Forelimb muscle (tissue), 1 donor: ENCODE data around the gene GPC6. TPM values are rescaled to one million over a fixed set of nuclear protein-coding genes. Genes with fewer than 3 reads are reported as not detected.
A peak's percentile ranks its signal among the peaks of the same experiment; 100 is the strongest.

Experiments used
- DNase-seq: peaks from one replicate; pipeline ENCODE4 v3.0.0-alpha.2; 2013; ENCODE audit warnings: low read depth
- polyA plus RNA-seq: library from polyadenylated mRNA; unstranded; fragments of 120-200 nt; gene quantifications from one replicate; pipeline ENCODE4 v1.2.1, GENCODE V29; 2013; ENCODE audit not compliant: insufficient read length

GPC6 gene
- polyA plus RNA-seq, 1 donor: 8.2 TPM

DNA sequence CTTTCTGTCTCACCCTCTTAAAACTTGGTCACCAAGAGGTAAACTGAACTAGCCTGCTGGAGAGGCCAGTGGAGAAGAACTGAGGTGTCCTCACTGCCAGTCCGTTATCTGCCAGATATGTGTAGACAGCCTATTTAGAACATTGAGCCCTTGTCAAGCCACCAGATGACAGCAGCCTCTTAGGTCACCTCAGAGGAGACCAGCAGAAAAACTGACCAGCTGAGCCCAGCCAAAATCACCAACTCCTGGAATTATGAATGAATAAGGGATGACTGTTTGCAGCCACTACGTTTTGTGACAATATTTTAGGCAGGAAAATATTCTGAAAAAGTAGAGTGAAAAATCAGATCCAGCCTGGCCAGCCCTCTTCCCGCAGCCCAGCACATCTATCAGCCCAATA, 739.0 kb downstream of the GPC6 start:
- DNase-seq: no peak

DNA sequence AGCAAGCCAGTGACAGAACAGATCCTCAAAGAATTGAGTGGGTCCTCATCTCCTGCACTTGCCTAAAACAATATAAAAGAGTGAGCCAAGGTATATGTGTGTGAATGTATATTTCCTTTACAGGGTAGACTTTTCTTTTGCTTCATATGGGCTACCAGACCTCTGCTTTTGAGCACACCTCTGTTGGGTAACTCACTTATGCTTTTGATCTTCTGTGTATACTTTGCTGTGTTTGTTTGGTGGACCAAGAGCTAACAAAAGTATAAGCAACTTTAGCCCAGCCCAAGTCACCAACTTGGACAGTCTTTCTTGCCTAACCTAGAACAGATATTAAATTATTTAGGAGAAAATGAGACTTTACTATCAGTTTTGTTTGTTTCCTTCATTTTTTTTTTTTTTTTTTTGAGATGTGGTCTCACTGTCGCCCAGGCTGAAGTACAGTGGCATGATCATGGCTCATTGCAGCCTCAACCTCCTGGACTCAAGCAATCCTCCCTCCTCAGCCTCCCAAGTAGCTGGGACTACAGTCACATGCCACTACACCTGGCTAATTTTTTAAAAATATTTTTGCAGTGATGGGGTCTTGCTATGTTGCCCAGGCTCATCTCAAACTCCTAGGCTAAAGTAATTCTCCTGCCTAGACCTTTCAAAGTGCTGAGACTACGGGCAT, 739.8 kb downstream of the GPC6 start:
- no peak for DNase-seq

DNA sequence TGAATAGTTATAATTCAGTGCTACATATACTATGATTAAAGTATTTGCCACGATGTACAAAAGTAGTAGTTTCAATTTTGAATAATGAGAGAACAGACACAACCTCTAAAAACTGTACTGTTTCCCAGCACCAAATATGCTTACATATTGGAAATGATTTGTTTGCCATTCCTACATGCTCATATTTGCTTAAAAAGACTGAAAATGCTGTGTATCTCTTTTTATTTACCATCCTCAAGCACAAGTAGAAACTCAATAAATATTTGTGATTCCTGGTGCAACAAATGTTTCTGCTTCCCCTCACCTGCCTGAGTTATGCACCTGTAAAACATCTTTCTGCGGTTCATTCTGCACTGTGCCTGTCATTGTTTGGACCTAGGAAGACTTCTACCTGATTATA, 740.7 kb downstream of the GPC6 start:
- DNase-seq: no peak

- DNase-seq: no peak
These were observed 748.6 kb downstream of the GPC6 start for GRCh38 chr13:93975242-93975641.

DNA sequence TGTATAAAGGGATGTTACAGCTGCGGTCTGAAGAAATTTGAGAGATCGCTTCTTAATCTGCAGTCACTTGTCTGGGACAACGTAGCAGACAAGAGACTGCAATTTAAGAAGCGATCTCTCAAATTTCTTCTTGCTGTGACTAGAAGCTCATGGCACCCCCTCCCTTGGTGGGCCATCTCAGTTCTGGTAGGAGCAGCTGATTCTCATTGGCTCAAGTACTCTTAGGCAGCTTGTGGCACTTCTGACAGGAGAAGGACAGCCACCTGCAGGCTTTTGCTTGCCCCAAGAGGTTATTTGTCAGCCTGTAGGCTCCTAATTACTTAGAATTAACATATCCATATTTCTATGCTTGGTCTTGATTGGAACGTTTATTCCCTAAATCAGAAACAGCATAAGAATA, 749.9 kb downstream of the GPC6 start:
- DNase-seq: no peak

GRCh38 chr13:93977986-93978385, 751.4 kb downstream of the GPC6 start:
- no peak for DNase-seq

GRCh38 chr13:93981426-93981977, 754.9 kb downstream of the GPC6 start:
- no peak for DNase-seq

DNA sequence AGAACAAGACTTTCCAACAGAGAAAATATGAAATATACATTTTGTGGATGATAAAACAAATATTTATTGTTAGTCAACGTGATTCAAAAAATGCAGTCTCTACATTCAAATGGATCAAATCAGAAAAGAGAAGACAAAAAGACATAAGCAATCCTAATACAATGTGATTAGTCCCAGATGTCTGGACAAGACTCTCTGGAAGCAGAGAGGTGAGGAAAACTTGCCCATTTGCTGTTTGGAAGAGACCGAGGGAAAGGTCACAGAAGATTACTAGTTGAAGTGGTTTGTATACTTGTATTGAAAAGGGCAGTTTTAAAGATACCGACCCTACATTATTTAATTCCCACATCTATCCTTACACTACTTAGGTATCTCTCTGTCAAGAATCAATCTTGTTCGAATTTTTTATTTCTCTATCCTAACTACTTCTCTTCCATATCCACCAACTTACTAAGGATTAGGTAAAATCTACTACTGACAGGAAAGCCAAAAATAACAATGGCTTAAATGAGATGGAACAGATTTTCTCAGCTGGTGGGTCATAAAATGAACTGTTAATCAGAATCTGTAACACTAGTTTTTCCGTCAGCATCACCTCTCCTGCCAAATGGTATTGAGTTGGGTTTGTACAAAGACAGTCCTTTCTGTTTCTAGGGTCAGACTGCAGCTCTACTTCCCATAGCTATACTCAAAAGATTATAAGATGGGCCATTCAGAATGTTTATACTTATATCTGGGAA, 755.7 kb downstream of the GPC6 start:
- peak; percentile 19 for DNase-seq

DNA sequence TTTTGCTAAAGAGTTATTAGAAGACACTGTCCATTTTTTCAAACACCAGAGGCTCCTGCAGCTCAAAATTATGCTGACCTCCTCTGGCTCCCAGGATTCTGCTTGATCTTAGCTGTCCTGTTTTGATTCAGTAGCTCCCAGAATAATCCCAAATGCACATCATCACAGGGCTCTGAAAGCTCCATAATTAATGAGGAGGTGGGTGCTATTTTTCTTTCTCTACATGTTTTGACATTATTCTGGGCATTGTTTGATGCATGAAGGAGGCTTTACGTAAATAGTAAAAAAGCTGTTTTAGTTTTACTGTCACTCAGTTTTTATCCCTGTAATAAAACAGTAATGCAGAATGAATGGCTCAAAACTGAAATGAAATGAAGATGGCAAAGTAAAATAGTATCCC, 757.4 kb downstream of the GPC6 start:
- DNase-seq: no peak

- DNase-seq: no peak
These were observed 758.3 kb downstream of the GPC6 start for GRCh38 chr13:93984876-93985275.

GRCh38 chr13:93987458-93987857, 760.9 kb downstream of the GPC6 start:
- no peak for DNase-seq

- no peak for DNase-seq
These were observed 765.0 kb downstream of the GPC6 start for GRCh38 chr13:93991569-93991968.

DNA sequence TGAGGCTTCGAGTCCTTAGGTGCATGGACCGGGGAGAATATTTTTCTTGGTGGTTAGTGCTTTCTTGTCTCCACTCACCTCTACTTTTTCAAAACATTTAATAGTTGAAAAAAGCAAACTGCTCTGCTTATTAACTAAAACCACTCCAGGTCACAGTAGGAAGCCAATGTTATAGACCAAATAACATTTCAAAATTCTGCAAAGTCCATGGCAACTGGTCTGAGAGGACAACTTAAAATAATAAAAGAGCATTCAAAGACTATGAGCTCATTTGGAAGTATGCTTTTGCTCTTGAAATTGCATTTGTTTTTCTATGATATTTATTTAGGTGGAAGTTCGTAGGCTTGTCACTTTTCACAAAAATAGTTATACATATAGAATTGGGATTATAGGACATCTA, 769.9 kb downstream of the GPC6 start:
- DNase-seq: no peak

DNA sequence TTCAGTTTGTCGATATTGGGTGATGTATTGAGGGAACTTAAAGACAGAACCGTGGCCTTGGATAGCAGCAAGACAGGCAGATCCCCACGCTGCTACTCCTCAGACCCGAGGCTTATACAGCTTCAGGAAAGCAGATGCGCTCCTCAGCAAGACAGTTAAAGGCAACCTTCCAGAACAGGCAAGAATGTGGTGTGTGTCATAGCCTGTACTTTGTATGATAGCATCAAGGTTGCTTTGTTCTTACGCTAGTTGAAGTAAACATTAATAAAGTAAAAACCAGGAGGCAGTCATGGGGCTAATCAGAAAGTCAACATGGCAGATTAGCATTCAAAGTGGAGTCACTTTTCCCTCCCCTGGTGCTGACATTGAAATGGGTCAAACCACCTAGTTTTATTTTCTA, 779.7 kb downstream of the GPC6 start:
- DNase-seq: no peak

DNA sequence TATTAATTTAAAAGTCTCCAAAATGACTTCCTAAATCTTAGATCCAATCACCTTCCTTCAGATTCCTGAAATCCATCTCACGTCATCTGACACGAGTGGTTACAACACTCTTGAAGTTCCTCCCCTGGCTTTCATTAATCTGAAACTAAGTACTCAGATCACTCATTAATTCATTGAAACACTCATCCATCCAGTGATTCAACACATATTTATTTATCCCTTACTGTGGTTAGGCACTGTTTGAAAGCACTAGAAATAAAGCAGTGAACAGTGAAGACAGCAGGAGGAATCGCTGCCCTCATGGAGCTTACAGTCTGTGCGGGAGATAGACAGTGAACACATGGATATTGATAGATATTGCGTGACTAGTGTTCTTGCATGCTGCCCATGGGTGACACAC, 780.5 kb downstream of the GPC6 start:
- DNase-seq: no peak

GRCh38 chr13:94009701-94010100, 783.1 kb downstream of the GPC6 start:
- DNase-seq: no peak

GRCh38 chr13:94014461-94014860, 787.9 kb downstream of the GPC6 start:
- no peak for DNase-seq

GRCh38 chr13:94020426-94020825, 793.8 kb downstream of the GPC6 start:
- no peak for DNase-seq

DNA sequence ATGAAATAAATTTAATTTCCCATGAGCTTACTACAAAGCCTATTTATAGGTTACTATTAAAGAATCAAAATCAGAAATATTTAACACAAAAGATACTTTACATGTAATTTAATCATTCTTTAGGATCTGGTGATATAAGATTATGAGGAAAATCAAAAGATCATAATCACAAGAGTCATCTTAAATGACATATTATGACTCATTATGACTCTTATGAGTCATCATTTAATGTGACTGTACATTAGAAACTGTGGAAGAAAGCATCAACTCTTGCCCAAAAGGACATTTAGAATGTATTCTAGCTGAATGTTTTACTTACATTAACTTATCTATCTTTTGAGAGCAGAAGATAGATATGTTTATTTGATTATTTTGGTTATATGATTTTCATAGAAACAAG, 794.2 kb downstream of the GPC6 start:
- DNase-seq: no peak

DNA sequence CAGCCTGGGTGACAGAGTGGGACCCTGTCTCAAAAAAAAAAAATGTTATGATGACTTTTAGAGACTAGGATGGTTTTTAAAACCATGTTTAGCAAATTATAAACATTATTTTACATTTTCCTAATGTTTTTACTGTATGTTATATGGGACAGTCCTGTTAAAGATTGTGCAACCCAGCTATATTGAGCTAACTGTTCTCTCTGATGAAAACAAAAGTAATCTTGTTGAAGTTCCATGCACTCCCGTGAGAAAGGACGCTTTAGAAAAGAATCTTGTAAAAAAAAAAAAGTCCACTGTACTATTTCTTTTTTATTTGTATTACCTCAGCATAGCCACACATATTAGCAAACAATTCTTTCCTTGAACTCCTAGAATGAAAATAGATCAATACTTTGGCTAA, 801.6 kb downstream of the GPC6 start:
- DNase-seq: no peak

- DNase-seq: no peak
These were observed 802.0 kb downstream of the GPC6 start for GRCh38 chr13:94028650-94029049.

- DNase-seq: no peak
These were observed 804.0 kb downstream of the GPC6 start for GRCh38 chr13:94030415-94031119.

GRCh38 chr13:94031609-94032008, 805.0 kb downstream of the GPC6 start:
- DNase-seq: no peak
